Esophagus mucosa (tissue), 1 donor: ENCODE results near the gene PCNX1. TPM values are rescaled to one million over a fixed set of nuclear protein-coding genes. Genes with fewer than 3 reads are reported as not detected.
"Not testable (repeated sequence)": the region's sequence is repeated elsewhere in the genome, so short reads cannot be mapped to it uniquely, and the experiment has no call there.

Experiments
- ATAC-seq: fragments of 200-7000 bp; cut with Tn5 transposase; one replicate; pipeline ENCODE4 v1.9.1; 2020
- total RNA-seq: library from RNA; stranded (reverse); gene quantifications from one replicate; pipeline ENCODE4 v1.2.4, GENCODE V29; 2023
- donor health status: DM: yes; HTN: yes; CAD: no.

PCNX1 gene
- 22.9 TPM for total RNA-seq

DNA sequence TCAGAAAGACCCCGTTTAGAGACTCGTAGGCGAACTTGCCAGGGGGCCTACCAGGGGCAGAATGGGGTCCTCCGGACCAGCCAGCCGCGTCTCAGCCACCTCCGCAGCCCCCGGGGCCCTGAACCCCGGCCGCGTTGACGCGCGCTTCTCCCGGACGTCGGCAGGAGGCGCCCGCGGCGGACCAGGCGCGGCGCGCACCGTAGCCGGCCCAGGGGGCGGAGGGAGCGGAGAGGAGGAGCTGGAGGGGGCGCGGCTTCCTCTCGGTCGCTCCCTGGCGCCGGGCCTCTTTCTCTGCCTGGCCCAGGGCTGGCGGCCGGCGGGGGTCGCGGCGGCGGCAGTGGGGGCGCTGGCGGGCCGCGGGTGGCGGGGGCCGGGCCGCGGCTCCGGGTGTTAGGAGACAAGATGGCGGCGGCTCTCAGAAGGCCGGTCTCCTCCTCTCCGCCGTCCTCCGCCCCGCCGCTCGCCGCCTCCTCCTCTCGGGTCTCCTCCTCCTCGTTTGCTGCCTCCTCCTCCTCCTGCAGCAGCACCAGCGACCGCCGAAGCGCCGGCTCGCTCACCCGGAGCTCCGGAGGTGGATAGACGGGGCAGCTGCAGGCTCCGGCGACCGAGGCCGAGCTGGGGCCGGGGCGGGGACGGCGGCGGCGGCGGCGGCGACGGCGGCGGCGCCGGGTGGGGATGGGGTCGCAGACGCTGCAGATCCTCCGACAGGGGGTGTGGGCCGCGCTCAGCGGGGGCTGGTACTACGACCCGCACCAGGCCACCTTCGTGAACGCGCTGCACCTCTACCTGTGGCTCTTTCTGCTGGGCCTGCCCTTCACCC is at the start of gene PCNX1:
PCNX1 (plus strand) TSS at position 284 of the 820 bp plus-strand sequence; CDS start at position 676, 392 bp downstream.
- ATAC-seq: peak; percentile 83

DNA sequence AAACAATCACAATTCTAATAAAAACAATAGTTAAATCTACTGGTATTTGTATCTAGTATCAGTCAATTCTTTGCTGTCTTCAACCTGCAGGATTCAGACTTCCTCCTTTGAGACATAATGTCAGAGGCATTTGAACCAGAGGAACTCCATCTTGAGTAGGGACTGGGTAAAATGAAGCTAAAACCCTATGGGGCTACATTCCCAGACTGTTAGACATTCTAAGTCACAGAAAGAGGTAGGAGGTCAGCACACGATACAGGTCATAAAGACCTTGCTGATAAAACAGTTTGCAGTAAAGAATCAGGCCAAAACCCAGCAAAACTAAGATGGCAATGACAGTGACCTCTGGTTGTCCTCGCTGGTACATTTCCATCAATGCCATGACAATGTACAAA is 49.8 kb upstream of the PCNX1 start:
- no peak for ATAC-seq

DNA sequence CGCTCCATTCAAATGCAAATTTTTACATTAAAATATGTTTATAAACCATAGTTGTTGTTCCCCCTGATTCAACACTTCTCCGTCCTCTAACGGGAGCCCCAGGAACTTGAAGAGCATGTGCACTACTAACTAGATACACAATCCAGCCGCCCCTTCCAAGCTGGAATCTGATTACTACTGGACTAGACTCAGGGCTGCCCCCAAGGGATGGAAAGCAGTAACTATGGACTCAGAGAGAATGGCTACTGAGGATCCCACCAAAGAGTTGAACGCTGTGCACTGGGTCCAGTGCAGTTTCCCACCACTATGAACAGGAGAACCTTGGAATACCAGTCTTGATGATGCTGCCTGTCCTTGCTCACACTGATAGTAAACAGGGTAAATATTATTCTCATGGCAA is 48.6 kb upstream of the PCNX1 start:
- no peak for ATAC-seq

DNA sequence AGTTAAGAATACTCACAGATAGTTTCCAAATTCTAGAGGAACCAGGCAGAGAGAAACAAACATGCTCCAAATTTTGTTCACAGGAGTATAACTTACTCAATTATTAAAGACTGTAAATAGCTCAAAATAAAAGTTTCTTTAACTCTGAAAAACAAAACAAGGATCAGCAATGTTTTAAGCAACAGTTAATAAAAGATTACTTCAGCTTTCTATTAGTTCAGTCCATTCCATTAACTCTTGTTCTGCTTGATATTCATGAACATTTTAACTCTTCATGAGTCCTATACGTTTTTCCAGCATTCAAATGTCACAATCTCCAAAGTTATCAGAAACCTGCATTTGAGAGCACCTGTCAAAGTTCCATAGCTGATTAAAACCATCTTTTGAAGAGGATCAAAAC is 40.3 kb upstream of the PCNX1 start:
- ATAC-seq: not testable (repeated sequence)

DNA sequence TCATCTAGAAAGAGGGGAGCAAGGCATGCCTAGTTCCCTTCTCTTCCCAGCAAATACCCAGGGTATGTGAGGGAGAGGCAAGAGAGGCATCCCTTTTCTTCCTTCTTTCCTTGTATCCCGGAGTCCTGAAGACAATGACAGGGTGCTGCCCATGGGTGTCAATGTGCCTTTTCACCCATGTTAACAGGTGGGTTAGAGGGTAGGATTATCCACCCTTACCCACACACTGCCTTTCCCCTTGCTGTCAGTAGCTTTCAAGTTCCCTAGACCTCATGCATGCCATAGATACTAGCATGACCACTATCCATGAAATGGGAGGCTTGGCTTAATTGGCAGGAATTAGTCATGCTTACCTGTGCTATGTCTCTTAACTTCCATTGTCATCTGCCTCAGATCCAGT is 36.3 kb upstream of the PCNX1 start:
- no peak for ATAC-seq

DNA sequence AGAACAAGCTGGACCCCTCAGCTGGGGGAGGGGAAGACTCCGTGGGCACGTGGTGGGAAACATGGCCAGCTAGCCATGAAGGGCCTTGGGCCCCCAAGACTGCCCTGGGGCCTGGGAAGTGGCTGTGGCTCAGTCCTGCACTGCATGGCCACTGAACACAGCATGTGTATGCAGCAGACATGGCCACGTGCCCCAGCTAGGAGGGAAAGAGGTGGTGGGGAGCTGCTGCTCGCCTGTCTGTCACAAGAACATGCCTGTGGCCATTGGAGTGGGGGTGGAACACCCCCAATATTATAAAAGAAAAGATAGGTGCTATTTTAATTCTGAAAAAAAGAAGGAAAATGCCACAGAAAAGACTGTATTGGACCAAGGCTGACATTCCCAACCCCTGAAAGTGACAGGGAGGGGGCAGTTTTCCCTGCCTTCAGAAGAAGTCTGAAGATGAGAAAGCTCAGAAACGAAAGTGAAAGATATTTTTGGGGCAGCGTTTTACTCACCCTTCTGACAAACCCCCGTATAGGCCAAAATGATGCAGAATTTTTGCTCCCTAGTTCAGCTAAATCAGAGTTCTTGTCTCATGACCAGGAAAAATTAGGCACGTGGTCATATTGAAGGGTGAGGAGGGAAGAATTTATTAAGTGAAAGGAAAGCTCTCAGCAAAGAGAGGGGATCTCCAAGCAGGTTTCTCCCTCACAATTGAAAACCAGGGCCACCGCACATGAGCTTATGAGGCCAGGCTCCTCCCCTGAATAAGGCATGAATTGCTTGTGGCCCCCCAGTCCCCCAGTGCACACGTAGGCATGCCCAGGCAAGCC is 35.2 kb upstream of the PCNX1 start:
- no peak for ATAC-seq

DNA sequence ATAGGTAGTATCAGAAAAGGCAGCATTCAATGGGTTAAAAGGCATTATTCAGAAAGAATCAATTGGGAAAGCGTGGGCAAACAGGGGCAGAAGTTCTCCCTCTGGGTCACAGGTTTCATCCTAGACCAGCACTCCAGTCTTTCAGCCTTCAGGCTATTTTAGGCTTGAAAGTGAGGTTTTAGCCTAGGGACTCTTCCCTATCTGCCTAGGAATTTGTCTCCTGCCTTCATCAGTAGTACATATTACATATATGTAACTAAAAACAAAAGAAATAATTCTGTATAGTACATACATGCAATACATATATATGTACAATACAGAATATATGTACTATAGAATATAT is 34.6 kb upstream of the PCNX1 start:
- no peak for ATAC-seq

DNA sequence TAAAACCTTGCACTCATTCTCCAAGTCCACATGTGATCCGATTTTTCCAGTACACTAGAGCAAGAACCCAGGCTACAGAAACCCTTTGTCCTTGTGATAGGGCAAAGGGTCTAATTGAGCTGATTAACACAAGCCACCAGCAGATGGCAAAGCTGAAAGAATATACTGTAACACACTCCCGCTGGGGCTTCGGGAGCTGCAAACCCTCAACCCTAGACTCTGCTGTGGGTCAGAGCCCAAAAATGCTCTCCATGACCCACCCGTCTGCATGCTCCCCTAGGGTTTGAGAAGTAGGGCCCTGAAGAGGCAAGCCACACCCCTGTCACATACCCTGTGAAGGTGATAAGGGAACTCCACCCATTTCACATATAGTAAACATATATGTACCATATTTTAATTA is 33.6 kb upstream of the PCNX1 start:
- no peak for ATAC-seq

DNA sequence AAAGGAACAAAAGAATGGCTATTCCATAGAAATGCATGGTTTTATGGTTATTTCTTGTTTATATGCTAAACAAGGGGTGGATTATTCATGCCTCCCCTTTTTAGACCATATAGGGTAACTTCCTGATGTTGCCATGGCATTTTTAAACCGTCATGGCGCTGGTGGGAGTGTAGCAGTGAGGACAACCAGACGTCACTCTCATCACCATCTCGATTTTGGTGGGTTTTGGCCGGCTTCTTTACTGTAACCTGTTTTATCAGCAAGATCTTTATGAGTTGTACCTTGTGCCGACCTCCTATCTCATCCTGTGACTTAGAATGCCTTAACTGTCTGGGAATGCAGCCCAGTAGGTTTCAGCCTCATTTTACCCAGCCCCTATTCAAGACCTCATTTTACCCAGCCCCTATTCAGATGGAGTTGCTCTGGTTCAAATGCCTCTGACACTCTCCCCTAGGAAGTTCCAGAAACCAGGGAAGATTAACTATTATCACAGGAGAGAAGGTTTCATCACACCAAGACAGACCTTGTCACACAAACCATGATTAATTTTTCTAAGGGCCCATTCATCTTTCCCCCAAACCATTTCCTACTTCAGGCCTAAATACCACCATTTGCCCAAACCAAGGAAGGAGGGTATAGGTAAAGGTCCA is 31.3 kb upstream of the PCNX1 start:
- not testable (repeated sequence) for ATAC-seq

DNA sequence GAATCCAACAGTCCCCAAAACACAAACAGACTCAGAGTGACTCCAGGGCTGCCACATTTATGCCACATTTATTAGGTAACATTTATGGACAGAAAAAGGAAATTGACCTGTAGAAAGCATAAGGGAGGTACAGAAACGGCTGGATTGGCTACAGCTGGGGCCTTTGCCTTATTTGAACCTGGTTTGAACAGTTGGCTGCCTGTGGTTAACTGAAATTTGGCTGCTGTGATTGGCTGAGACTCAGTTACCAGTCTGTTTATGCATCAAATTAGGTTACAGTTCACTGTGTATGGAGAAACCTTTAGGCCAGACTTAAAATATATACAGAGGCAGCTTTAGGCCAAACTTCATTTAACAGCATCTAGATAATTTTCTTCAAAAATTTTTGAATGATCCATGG is 27.8 kb upstream of the PCNX1 start:
- ATAC-seq: no peak

DNA sequence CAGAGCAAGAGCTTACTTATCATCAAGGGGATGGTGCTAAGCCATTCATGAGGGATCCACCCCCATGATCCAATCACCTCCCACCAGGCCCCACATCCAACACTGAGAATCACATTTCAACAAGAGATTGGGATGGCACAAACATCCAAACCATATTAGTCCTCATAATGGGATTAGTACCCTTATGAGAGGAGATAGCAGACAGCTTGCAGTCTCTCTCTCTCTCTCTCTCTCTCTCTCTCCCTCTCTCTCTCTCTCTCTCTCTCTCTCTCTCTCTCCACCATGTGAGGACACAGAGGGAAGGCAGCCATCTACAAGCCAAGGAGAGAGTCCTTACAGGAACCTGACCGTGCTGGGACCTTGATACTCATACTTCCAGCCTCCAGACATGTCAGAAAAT is 26.4 kb upstream of the PCNX1 start:
- not testable (repeated sequence) for ATAC-seq

DNA sequence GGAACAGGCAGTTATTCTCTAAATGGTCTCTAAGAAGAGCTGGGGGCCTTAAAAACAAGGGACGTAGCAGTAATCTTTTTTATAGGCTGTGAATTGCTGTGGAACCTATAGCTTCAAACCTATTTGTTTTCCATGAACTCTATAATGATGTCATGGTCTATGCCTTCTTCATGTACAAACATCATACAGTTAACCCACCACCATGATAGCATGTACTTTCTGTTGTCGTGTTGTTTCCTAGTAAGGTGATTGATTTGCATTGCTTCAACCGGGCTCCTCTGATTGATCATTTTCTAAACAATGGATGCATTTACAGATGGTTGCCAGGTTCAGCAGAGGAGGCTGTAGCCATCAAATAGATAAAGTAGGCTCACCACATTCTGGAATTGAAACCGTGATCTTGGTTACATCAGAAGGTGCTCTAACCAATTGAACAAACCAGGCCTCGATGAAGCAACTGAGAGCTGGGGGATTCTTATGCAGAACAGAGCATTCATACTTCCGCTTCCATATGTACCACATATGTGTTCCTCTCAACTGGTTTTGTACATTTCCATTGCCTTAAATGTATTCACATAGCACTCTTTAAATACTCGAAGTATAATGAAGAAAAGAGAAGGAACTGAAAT is 25.6 kb upstream of the PCNX1 start:
- no peak for ATAC-seq

DNA sequence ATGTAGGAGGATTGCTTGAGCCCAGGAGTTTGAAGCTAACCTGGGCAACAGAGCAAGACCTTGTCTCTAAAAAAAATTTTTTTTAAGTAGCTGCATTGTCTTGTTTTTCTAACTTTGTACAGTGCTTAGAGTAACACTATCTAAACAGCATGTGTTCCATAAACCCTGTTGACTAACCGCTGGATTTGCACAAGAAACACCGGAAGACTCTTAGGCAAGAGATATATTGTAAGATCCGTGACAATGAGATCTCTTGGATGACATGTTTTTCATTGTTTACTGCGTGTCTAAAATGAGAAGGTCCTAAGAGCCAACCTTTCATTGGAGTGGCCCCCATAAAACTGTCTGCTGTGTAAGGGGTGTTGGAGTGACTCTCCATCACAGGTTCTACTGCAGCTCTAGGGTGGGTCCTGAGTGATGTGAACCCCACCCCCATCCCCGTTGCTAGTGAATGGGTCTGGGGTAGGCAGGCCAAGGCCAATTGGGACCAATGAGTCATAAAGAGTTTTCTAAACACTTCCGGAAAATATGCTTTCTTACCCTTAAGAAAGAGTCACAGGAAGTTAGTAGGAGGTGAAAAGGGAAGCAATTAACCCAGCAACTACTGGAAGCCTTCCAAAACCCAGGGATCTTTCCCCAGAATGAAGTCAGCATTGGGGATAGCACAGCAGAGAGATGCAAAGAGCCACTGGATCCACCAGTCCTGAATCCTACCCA is 24.3 kb upstream of the PCNX1 start:
- peak; percentile 11 for ATAC-seq

DNA sequence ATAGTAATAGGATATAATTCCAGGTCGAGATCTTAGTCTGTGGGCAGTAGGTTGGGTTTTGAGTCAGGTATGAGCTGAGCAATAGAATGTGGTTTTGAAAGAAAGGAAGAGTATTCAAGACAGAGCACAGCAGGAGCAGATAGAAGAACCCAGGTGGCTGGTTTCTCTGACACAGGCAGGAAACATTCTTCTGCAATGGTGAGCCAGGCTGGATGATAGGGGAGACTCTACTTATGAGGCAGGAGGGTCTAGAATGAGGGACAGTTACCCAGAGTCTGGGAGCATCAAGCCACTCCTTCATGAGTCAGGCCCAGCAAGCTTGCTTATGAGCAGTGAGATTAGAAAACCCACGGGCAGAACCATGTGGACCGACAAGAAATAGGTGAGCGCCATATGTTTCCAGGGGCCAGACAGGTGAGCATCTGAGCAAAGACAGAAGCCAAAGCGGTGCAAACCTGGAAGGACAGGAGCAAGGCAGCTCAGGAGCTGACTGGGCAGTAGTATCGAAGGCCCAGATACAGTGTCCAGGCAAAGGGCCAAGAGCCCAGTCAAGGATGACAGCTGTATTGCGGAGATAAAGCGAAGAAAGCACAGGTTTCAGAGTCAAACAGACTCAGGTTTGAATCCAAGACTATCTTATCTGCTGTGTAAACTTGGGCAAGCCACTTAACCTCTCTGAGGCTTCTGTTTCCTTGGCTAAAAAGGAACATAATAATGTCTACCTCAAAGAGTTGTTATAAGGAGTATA is 22.5 kb upstream of the PCNX1 start:
- no peak for ATAC-seq

DNA sequence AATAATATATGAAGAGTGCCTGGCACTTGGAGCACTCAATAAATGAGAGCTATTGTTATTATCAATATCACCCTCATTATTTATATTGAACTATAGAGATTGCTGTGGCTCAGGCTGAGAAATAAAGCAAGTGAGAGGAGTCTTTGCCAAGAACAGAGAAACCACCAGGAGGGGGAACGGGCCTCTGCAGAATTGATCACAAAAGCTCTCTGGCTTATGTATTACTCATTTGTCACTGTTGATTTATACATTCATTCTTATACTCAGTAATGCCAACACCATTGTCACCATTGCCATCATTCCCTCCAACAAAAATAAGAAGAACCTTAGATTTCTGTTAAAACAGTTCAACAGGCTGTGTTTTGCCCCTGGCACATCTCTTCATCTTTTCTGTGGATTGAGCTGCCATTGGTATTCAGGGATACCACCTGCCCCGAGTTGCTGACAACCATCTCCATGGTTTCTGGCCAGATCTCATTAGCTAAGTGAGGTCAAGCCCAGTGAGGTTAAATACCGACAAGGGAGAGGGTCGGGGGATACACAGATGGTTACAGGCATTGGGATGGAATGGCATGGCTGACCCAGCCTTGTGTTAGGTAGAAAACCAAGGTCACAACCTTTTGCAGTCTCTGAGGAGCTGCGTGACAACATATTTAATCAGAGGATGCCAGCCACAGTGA is 21.8 kb upstream of the PCNX1 start:
- ATAC-seq: no peak

DNA sequence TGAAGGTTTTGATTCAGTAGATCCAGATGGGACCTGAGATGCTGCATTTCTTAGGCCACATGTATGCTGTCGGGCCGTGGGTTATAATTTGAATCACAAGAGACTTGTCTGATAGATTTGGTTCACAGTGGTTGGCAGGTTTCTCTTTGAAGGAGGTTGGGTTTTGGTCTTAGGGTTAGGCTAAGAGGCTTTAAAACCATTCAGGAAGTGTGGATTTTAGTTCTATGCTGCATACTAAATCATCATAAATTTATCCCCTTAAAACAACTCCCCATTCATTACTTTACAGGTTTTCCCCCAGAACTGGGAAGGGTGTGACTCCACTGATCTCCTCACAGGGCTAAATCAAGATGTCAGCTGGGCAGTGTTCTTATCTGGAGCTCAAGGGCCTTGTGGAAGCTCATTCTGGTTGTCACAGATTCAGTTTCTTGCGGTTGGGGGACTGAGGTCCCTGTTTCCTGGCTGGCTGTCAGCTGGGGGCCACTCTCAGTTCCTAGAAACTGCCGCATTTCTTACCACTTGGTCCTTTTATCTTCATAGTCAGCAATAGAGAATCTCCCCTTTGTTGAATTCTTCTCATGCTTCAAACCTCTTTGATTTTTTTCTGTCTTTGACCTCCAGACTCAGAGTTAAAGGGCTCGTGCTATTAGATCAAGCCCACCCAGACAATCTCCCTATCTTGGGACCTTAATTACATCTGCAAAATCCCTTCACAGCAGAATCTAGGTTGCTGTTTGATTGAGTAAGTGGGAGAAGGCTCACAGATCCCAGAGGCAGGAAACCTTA is 20.6 kb upstream of the PCNX1 start:
- peak; percentile 12 for ATAC-seq

DNA sequence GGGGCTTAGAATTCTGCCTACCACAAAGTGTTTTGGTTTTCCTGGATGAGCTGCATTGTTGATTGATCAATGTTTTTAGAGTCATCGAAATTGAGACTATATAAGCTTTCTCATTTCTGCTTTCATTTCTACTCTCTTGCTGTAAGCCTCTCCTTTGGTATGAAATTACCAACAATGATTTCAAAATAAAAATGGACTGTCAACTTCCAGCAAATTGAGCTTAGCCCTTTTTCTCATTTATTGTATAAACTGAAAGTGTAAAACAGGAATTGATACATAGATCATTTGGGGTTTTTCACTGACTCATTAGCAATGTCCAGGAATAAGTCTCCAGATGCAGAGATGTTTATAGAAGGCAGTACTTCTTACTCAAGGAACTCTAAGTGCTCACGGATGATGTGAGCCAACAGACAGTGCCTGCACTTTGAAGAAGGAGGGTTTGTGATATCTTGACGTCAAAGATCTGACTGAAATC is 20.0 kb upstream of the PCNX1 start:
- no peak for ATAC-seq

DNA sequence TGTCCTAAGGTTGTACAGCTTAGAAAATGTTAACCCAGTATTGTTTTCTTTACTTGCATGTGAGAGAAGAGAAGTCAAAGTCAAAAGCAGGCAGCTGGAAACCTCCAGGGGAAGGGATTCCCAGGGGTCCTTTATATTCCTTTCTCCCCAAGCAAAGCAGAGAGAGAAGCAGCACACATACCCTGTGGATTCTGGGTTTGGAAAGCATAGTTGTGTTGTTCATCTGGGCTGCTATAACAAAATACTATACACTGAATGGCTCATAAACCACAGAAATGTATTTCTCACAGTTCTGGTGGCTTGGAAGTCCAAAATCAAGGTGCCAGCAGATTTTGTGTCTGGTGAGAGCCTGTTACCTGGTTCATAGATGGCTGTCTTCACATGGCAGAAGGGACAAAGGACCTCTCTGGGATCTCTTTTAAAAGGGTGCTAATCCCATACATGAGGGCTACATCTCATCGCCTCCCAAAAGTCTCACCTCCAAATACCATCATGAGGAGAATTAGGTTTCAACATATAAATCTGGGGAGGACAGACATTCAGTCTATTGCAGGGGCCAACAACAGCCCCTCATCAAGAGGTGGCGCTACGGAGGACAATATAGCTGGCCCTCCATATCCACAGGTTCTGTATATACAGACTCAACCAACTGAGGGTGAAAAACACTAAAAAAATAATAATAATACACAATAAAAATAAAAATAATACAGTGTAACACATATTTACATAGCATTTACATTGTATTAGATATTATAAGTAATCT is 19.3 kb upstream of the PCNX1 start:
- ATAC-seq: no peak

DNA sequence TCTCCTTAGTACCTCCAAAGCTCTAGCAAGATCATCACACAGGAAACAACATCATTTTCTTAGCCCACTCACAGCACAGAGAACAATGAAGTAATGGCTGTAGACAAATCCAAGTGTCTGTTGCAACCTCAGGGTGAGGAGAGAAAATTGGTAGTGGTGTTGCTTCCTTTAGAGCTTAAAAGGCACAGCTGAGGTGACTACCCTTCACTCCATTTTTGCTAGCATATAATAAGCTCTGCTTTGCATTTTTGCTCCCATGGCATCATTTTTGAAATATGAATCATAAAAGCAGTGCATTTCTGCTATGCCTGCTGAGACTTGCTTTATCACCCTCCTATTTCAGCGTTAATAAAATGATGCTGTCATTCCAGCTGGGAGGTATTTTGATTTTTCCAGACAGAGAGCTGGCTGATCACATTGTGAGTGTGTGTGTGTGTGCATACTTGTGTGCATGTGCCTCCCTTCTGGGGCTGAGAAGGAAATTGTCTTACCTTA is 18.5 kb upstream of the PCNX1 start:
- ATAC-seq: peak; percentile 27
